ENCODE measurements around the gene GNAL.

Gene GNAL

GRCh38 chr18:11767329-11767728 is 78.3 kb downstream of the GNAL start:
- DNase-seq (ENCODE audit: low spot score): no peak

GRCh38 chr18:11767935-11768334 is 78.9 kb downstream of the GNAL start:
- DNase-seq (ENCODE audit: low spot score): no peak

- DNase-seq (ENCODE audit: low spot score): no peak
Observed at GRCh38 chr18:11775436-11776174, 86.5 kb downstream of the GNAL start.

GRCh38 chr18:11780042-11780441 is 91.0 kb downstream of the GNAL start:
- no peak for DNase-seq (ENCODE audit: low spot score)

GRCh38 chr18:11783716-11784331 is 94.8 kb downstream of the GNAL start:
- DNase-seq (ENCODE audit: low spot score): no peak

- DNase-seq (ENCODE audit: low spot score): no peak
Observed at GRCh38 chr18:11784674-11785304, 95.7 kb downstream of the GNAL start.

- DNase-seq (ENCODE audit: low spot score): no peak
Observed at GRCh38 chr18:11785444-11786055, 96.5 kb downstream of the GNAL start.

GRCh38 chr18:11789716-11790510 is 100.8 kb downstream of the GNAL start:
- no peak for DNase-seq (ENCODE audit: low spot score)

- no peak for DNase-seq (ENCODE audit: low spot score)
Observed at GRCh38 chr18:11791131-11791530, 102.1 kb downstream of the GNAL start.

GRCh38 chr18:11792632-11793031 is 103.6 kb downstream of the GNAL start:
- no peak for DNase-seq (ENCODE audit: low spot score)

- DNase-seq (ENCODE audit: low spot score): no peak
Observed at GRCh38 chr18:11794195-11794594, 105.1 kb downstream of the GNAL start.

GRCh38 chr18:11795916-11796315 is 106.9 kb downstream of the GNAL start:
- DNase-seq (ENCODE audit: low spot score): no peak

GRCh38 chr18:11798271-11798670 is 109.2 kb downstream of the GNAL start:
- DNase-seq (ENCODE audit: low spot score): no peak

- DNase-seq (ENCODE audit: low spot score): no peak
Observed at GRCh38 chr18:11799066-11799465, 110.0 kb downstream of the GNAL start.

GRCh38 chr18:11800566-11801334 is 111.7 kb downstream of the GNAL start:
- DNase-seq (ENCODE audit: low spot score): no peak

GRCh38 chr18:11801573-11801972 is 112.5 kb downstream of the GNAL start:
- no peak for DNase-seq (ENCODE audit: low spot score)

- DNase-seq (ENCODE audit: low spot score): no peak
Observed at GRCh38 chr18:11802158-11802557, 113.1 kb downstream of the GNAL start.

GRCh38 chr18:11802586-11802985 is 113.5 kb downstream of the GNAL start:
- no peak for DNase-seq (ENCODE audit: low spot score)

GRCh38 chr18:11807233-11807632 is 118.2 kb downstream of the GNAL start:
- DNase-seq (ENCODE audit: low spot score): no peak

- no peak for DNase-seq (ENCODE audit: low spot score)
Observed at GRCh38 chr18:11808001-11808855, 119.2 kb downstream of the GNAL start.
